MV-4-11 (cell line): Measurements from ENCODE around the gene REEP1.

Source experiments
- DNase-seq: peaks from one replicate; lab custom pipeline; 2025; lab: John Stamatoyannopoulos, UW

The REEP1 gene

GRCh38 chr2:86195808-86196387 lies 141.5 kb downstream of the REEP1 start:
- peak; percentile 68 for DNase-seq

DNA sequence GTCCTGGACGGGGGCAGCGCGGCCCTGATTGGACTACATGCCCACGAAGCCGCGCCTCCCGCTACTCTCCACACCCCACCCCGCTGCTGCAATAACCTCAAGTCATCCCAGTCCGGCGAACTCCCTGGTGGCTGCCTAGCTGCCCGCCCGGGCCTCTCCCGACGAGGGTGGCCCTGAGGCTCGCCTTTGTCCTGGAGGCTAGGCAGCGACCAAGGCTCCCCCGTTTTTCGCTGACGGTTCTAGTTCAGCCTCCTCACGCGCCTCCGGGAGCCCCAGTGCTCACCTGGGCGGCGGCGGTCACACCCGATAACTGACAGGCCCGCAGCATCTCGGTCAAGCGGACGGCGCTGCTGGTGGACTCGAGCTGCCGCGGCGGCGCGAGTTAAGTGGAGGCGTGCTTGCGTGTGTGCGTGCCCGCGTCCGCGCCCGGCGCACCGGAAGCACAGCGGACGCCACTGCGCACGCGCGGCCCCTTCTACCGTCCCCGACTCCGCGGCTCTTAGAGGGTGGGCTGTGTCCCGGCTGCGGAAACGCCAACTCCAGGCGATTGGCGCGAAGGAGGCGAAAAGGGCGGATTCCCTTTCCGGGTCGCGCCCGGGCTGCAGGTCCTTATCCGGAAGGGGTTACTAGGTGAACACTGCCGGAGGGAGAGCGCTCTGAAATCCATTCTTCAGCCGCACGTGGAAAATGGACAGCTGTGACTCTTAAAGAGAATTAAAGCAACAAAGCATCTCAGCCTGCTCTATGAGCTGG lies 142.2 kb downstream of the REEP1 start, which contains the start of gene IMMT:
Gene IMMT, minus strand, starts transcription at position 408 of the 753 bp plus-strand sequence. Its CDS starts 80 bp downstream, at position 328.
- DNase-seq, result peak; percentile 94

DNA sequence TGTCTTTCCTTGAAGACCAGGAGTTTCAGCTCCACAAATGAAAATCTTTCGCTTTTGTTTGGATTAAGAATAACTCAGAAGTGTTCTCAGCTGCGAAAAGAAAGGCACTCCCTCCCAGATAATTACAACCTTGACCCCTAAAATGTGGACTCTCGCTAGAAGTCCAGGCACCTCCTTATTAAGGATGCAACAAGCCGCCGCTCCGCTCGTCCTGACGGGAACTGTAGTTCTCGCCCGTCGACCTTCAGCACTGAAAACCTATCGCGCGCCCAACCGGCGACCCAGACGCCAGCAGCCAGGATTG lies 142.7 kb downstream of the REEP1 start:
- DNase-seq, result no peak

DNA sequence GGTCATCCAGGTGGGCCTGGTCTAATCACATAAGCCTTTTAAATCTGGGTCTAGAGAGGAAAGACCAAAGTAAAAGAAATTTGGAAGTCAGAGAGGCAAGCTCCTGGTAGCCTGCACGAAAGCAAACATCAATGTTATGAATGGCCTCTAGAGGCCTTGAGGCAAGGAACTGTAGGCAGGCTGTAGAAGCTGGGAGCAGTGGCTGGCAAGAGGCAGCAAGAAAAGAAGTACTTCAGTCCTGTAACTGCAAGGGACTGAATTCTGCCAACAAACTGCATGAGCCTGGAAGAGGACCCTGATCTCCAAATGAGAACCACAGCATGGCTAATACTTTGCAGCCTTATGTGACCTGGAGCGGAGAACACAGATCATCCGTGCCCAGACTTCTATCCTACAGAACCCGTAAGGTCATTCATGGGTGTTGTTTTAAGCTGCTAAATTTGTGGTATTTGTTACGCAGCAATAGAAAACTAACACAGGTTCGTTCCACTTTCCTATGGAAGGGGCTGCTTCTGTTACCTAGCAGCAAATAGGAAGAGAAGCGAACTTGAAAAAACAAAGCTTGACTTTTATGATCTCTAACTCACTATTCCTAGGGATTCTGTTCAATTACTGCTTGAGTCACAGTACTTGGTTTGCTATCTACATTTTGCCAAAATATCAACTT lies 143.4 kb downstream of the REEP1 start:
- no peak for DNase-seq

- DNase-seq, result peak; percentile 46
Observed at GRCh38 chr2:86189782-86190416, 147.5 kb downstream of the REEP1 start.

- no peak for DNase-seq
Observed at GRCh38 chr2:86186431-86186830, 151.0 kb downstream of the REEP1 start.

- no peak for DNase-seq
Observed at GRCh38 chr2:86185517-86186212, 151.8 kb downstream of the REEP1 start.

DNA sequence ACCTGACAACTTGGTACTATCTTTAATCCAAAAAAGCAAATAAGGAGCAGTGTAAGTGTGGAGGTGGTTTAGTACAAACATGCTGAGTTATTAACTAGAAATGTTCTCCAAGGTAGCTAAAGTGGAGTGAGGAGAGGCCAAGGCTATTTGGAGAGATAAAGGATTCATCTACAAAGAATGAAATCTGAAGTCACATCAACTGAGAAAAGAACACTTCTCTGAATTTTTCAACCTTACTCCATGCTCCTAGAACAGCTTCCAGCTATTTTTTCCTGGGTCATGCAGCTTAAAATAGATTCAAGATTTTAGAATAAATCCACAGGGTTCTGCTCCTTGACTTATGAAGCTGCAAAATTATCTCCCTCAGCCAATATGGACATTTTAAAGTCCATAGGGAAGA lies 160.8 kb downstream of the REEP1 start:
- no peak for DNase-seq

- no peak for DNase-seq
Observed at GRCh38 chr2:86175828-86176227, 161.6 kb downstream of the REEP1 start.

DNA sequence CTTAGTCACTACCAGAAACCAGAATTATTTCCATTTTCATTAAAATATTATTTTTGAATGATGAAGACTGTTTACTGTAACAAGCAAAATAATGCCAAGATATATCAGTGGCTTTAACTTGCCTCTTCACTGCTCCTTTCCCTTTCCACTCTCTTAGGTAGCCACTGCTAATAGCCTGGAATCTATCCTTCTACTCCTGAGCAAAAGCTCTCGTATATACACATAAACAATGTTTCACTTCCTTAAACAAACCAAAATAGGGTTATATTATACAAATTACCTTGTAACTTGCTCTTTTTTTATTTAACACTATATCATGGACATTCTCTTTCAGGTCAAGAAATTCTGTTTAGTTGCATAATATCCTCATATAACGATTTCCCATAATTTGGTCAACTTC lies 163.0 kb downstream of the REEP1 start:
- no peak for DNase-seq

- no peak for DNase-seq
Observed at GRCh38 chr2:86172610-86173009, 164.8 kb downstream of the REEP1 start.

GRCh38 chr2:86171295-86171694 lies 166.1 kb downstream of the REEP1 start:
- no peak for DNase-seq

- no peak for DNase-seq
Observed at GRCh38 chr2:86170449-86170848, 167.0 kb downstream of the REEP1 start.
